ENCODE data around the gene PRKAG1. TPM values are rescaled to one million over a fixed set of nuclear protein-coding genes. Genes with fewer than 3 reads are reported as not detected.
A peak's percentile ranks its signal among the peaks of the same experiment; 100 is the strongest.

The PRKAG1 gene
- polyA plus RNA-seq, 2 of the 4 experiments (the other 2 are of a cell fraction), result 40.0 to 100 TPM

DNA sequence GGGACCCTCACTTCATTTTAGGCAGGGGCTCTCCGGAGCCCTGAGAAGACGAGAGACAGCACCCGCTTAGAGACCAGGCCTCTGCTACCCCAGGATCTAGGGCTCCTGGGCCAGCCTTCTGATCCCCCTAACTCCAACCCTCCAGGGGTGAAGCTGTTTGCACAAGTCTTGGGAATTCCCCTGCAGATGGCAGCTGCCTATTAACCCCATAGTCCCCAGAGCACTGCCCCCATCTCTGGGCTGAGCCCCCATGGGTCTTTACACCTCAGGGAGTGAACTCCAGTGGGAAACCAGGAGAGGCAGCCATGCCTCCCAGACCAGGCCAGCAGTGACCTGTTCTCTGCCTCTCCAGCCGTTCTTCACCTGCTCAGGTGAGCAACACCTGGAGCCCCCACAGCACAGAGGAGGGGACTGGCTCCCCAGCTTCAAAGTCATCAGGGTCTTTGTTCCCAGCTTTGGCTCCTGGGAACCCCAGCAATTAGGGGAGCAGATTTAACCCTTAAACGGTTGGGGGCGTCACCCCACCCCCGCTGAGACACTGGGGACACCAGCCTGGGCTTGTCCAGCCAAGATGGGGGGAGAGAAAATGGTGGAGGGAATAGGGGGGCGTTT lies 49.3 kb downstream of the PRKAG1 start:
- DNase-seq (ENCODE audit: low read depth in 1 of 2, low spot score in 1 of 2) (no peak), FAIRE-seq (no peak), ATAC-seq (no peak)
- TF ChIP-seq, protein P1, sequence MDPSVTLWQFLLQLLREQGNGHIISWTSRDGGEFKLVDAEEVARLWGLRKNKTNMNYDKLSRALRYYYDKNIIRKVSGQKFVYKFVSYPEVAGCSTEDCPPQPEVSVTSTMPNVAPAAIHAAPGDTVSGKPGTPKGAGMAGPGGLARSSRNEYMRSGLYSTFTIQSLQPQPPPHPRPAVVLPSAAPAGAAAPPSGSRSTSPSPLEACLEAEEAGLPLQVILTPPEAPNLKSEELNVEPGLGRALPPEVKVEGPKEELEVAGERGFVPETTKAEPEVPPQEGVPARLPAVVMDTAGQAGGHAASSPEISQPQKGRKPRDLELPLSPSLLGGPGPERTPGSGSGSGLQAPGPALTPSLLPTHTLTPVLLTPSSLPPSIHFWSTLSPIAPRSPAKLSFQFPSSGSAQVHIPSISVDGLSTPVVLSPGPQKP (IDR thresholded peaks at IDR 0.05; ENCODE audit: low read depth, low read length), result no peak
- TF ChIP-seq PHF8 (IDR thresholded peaks at IDR 0.05; ENCODE audit: borderline replicate concordance, low read depth), result no peak
- no peak for TF ChIP-seq MAZ (IDR thresholded peaks at IDR 0.05; ENCODE audit: borderline replicate concordance, low read depth, low read length)
- no peak for TF ChIP-seq POLR2AphosphoS2 (conservative IDR thresholded peaks at IDR 0.05; ENCODE audit: low read length)
- TF ChIP-seq KDM1A (IDR thresholded peaks at IDR 0.05; ENCODE audit: low read depth), result no peak
- Histone ChIP-seq H3K4me1 (peaks cover 23% of the 10 kb centered on the region), H3K27ac (peak overlapping the region in 1 of 2 experiments; percentile 34; a peak in 2 of 6 replicates), H3K4me2 (no peak overlapping the region; the same call in 2 of the 3 replicates), H3K4me3 (no peak overlapping the region), H3K9me3 (no peaks in the 10 kb centered on the region)
- WGBS (ENCODE audit: missing lambda C conversion rate), result 63% methylated on average over 8 of the region's 8 CpGs
- ChIA-PET POLR2A (no interaction called here), CTCF (interaction anchor here (1.0 to 77.5 kb wide), 4 partner anchors 11 to 161 kb away, joined by 3 to 2584 read pairs (median 1294); partner anchors contain the start of genes ARF3, DDN, FKBP11 and PRKAG1)

DNA sequence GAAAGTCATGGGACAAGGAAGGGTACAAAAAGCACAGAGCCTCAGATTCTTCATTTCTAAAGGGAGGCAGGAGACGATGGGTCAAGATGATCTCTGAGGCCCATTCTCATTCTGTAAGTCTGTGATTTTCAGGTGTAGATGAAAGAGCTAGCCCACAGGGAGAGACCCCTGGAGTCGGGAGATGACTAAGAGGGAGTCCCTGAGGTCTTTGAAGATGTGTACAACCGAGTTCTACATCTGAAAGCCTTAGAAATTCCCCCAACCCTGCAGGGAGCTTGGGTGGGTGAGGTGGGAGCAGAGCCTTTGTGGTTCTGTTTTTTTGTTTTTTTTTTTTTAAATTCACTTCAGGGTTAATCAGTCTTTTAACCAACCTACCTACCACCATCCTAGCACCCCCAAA lies 50.1 kb downstream of the PRKAG1 start:
- H3K4me2 ChIP-seq, result no peak overlapping the region
- 62% methylated on average over 3 of the region's 3 CpGs for WGBS (ENCODE audit: missing lambda C conversion rate)
- H3K27ac ChIP-seq, result no peak overlapping the region
- H3K4me1 ChIP-seq, result peaks cover 23% of the 10 kb centered on the region
- TF ChIP-seq NFE2L2 (conservative IDR thresholded peaks at IDR 0.05; ENCODE audit: low read length) (no peak), BHLHE40 (IDR thresholded peaks at IDR 0.05; ENCODE audit: low read depth, low read length) (no peak), E2F6 (IDR thresholded peaks at IDR 0.05; ENCODE audit: borderline replicate concordance, low read depth) (no peak), PBX3 (IDR thresholded peaks at IDR 0.05) (no peak), MAZ (IDR thresholded peaks at IDR 0.05; ENCODE audit: borderline replicate concordance, low read depth, low read length) (no peak), CBX8 (IDR thresholded peaks at IDR 0.05) (no peak), RARB (CRISPR knock-in tag; IDR thresholded peaks at IDR 0.05) (no peak), EHMT2 (IDR thresholded peaks at IDR 0.05; ENCODE audit: low read depth) (no peak), TP53 (CRISPR knock-in tag; IDR thresholded peaks at IDR 0.05) (no peak), FOSL2 (IDR thresholded peaks at IDR 0.05) (no peak), FOSL2 (CRISPR knock-in tag; IDR thresholded peaks at IDR 0.05) (no peak), PHF8 (IDR thresholded peaks at IDR 0.05; ENCODE audit: borderline replicate concordance, low read depth) (no peak), FOXS1 (CRISPR knock-in tag; IDR thresholded peaks at IDR 0.05) (no peak), KDM5A (IDR thresholded peaks at IDR 0.05) (no peak), POLR2A (IDR thresholded peaks at IDR 0.05; ENCODE audit: low read length) (no peak), RNF2 (IDR thresholded peaks at IDR 0.05; ENCODE audit: borderline replicate concordance, low read depth) (no peak), EP300 (IDR thresholded peaks at IDR 0.05) (no peak)
- TF ChIP-seq, protein P1 (IDR thresholded peaks at IDR 0.05; ENCODE audit: low read depth, low read length), result no peak
- TF ChIP-seq, protein P2, sequence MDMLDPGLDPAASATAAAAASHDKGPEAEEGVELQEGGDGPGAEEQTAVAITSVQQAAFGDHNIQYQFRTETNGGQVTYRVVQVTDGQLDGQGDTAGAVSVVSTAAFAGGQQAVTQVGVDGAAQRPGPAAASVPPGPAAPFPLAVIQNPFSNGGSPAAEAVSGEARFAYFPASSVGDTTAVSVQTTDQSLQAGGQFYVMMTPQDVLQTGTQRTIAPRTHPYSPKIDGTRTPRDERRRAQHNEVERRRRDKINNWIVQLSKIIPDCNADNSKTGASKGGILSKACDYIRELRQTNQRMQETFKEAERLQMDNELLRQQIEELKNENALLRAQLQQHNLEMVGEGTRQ (IDR thresholded peaks at IDR 0.05), result no peak
- CTCF ChIA-PET, result interaction anchor here (1.0 to 77.5 kb wide), 5 partner anchors 11 to 162 kb away, joined by 3 to 2584 read pairs (median 4); partner anchors contain the start of genes ARF3, DDN, FKBP11 and PRKAG1
- POLR2A ChIA-PET, result interaction anchor here (1.5 kb wide), 1 partner anchor 11 kb away, joined by 4 read pairs; the partner anchor contains the start of gene ARF3
- no peak overlapping the region for H3K4me3 ChIP-seq
- ATAC-seq, result no peak
- no peak for DNase-seq (ENCODE audit: low read depth in 1 of 2, low spot score in 1 of 2)
- FAIRE-seq, result no peak
- no peaks in the 10 kb centered on the region for H3K9me3 ChIP-seq

Measured in A549 (cell line).